ENCODE results near the gene HIVEP3. TPM values are rescaled to one million over a fixed set of nuclear protein-coding genes. Genes with fewer than 3 reads are reported as not detected.

Gene HIVEP3
- total and polyA plus RNA-seq, 5 donors: 6.3 to 7.9 (median 7.2) TPM

DNA sequence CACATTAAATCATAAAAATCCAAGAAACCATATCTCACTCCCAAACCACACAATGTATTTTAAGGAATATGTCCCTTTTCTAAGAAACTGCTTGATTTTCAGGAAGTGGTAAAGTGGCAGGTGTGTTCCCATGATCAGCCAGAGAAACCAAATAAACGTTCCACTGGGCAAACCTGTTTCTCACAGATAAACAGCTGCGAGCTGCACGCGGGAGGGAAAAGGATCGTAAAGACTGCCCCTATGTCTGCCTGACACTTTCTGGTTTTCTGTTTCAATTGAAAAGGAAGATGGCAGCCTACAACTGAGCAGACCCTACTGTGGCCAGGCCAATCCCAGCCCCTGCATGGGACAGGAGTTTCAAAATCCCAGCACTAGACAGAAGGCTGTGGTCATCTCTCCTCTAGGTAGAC lies 36.6 kb downstream of the HIVEP3 start:
- H3K27ac ChIP-seq (ENCODE audit: low read length): peak overlapping the region; percentile 82

DNA sequence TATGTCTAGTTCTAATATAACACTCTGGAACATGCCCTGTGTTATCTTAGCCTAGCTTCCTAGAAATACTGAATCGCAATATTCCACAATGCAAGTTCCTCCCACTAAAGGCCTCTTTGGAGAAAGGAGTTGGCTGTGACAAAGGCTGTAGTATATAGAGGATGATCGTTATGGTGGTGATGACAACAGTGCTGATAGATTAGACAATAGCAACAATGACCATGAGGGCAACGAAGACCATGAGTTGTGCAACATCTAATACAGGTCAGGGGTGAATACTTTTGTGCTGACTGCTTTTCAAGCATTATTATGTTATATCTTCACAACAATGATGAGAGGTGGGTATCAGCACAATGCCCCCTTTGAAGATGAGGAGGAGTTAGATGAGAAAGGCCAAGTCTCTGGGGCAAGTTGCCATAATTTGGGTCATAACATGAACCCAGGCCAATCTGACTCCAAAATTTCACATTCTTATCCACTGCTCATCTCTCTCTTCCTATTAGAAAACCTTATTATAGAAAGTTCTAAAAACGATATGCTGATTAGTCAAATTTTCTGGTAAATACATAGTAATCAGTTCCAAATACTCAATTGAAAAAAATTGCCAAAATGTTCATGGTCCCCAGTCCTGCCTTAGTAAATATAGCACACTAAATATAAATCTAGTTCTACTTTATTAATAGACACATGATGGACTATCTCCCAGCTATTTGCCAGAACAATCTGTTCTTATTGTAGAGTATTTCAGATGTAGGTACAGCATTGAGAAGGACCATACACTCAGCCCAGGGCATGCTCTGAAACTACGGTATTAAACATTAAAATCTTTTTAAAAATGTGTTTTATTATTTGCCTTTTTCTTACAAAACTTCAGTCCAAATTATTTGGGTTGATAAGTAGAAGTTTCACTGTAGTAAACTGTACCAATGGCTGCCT lies 37.5 kb downstream of the HIVEP3 start:
- Histone ChIP-seq H3K4me3 (ENCODE audit: low read length) (no peak overlapping the region), H3K27me3 (ENCODE audit: control insufficient read depth, insufficient read depth) (no peaks in the 10 kb centered on the region), H3K4me1 (ENCODE audit: control insufficient read depth, insufficient read depth, low read length) (peaks cover 15% of the 10 kb centered on the region), H3K9me3 (ENCODE audit: control insufficient read depth, low read length) (no peaks in the 10 kb centered on the region), H3K27ac (ENCODE audit: low read length) (peak overlapping the region; percentile 79)
- 41% methylated on average over 5 of the region's 5 CpGs for WGBS
- intact Hi-C loops (cut with DNase I): no loop called here
- ATAC-seq: peak; percentile 33 to 42
- DNase-seq: no peak

More for the DNA sequence above, 36.6 kb downstream of the HIVEP3 start:
- H3K27me3 ChIP-seq (ENCODE audit: control insufficient read depth, insufficient read depth): no peaks in the 10 kb centered on the region
- no peaks in the 10 kb centered on the region for H3K9me3 ChIP-seq (ENCODE audit: control insufficient read depth, low read length)
- 63% methylated on average over 5 of the region's 5 CpGs for WGBS
- no peak for ATAC-seq
- H3K4me3 ChIP-seq (ENCODE audit: low read length): no peak overlapping the region
- H3K4me1 ChIP-seq (ENCODE audit: control insufficient read depth, insufficient read depth, low read length): peaks cover 15% of the 10 kb centered on the region
- intact Hi-C loops (cut with DNase I): no loop called here
- no peak for DNase-seq

DNA sequence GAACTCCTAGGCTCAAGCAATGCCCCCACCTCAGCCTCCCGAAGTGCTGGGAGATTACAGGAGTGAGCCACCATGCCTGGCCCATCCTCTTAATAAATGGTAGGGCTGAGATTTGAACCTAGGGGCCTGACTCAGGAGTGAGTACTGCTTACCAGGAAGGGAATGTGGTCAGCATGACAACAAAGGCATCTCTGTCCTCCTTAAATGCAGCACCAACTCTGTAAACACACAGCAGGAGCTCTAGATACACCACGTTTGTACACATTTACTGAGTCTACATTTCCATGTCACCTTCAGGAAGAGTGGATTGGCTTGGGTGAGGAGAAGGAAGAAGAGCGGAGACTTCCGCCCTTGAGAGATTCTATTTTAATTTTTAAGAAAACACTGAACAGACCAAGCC lies 38.5 kb downstream of the HIVEP3 start:
- intact Hi-C loops (cut with DNase I): no loop called here
- Histone ChIP-seq H3K4me3 (ENCODE audit: low read length) (no peak overlapping the region), H3K27me3 (ENCODE audit: control insufficient read depth, insufficient read depth) (no peaks in the 10 kb centered on the region), H3K27ac (ENCODE audit: low read length) (peak overlapping the region; percentile 72), H3K4me1 (ENCODE audit: control insufficient read depth, insufficient read depth, low read length) (peaks cover 16% of the 10 kb centered on the region), H3K9me3 (ENCODE audit: control insufficient read depth, low read length) (no peaks in the 10 kb centered on the region)
- ATAC-seq: no peak
- no peak for DNase-seq
- 77% methylated on average over 4 of the region's 4 CpGs for WGBS

DNA sequence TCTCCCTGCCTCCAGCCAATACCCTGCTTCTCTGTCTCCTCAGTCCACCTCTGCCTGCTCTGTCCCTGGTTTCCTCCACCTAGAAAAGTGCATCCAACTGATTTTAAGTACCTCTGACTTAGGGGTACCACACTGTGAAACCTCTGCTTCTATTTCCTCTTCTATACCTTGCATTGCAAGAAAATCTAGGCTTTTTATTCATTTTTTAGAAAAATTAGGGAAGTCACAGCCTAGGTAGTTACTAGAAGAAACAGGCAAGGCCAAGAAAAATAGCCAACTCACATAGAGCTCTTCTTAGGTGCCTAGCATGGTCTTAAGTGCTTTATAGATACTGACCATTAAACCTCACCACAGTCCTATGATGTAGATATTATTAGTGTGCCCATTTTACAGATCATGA lies 39.1 kb downstream of the HIVEP3 start:
- H3K27ac ChIP-seq (ENCODE audit: low read length): no peak overlapping the region
- H3K27me3 ChIP-seq (ENCODE audit: control insufficient read depth, insufficient read depth): no peaks in the 10 kb centered on the region
- no peak overlapping the region for H3K4me3 ChIP-seq (ENCODE audit: low read length)
- H3K4me1 ChIP-seq (ENCODE audit: control insufficient read depth, insufficient read depth, low read length): peaks cover 23% of the 10 kb centered on the region
- no peaks in the 10 kb centered on the region for H3K9me3 ChIP-seq (ENCODE audit: control insufficient read depth, low read length)
- DNase-seq (no peak), ATAC-seq (no peak)
- intact Hi-C loops (cut with DNase I): no loop called here

DNA sequence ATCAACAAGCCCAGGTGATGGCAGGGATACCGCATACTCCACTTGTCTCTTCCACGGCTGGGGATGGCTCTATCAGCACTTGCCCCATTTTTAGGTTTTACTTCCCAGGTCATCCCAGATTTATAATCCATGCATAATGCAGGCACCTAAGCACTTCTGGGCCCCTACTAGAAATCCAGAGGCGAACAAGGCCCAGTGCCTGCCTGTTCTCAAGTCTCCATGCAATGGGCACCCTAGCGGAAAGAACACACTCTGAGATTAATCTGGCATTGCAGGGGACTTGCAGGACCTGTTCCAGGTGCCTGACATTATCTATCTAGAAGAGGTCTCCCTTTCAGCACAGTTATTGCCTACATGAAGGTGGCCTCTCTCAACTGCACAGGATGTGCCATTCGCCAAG lies 39.8 kb downstream of the HIVEP3 start:
- no peak for ATAC-seq
- 86% methylated on average over 5 of the region's 5 CpGs for whole genome bisulfite sequencing
- DNase-seq: no peak
- no peak overlapping the region for H3K27ac ChIP-seq (ENCODE audit: low read length)
- H3K9me3 ChIP-seq (ENCODE audit: control insufficient read depth, low read length): no peaks in the 10 kb centered on the region
- peaks cover 23% of the 10 kb centered on the region for H3K4me1 ChIP-seq (ENCODE audit: control insufficient read depth, insufficient read depth, low read length)
- intact Hi-C loops (cut with DNase I): no loop called here
- H3K4me3 ChIP-seq (ENCODE audit: low read length): no peak overlapping the region
- no peaks in the 10 kb centered on the region for H3K27me3 ChIP-seq (ENCODE audit: control insufficient read depth, insufficient read depth)

DNA sequence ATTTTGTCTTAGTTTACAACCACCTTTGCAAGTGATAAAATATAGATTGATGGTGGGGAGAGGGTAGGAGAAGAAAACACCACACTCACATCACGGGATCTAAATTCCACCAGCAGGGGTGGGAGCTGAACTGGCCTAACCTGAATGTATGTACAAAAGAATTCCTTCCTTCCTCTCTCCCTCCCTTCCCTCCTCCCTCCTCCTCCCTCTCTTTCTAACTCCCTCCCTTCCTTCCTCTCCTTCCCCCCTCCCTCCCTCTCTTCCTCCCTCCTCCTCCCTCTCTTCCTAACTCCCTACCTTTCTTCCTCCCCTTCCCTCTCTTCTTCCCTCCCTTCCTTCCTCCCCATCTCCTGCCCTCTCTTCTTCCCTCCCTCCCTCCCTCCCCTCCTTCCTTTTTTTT lies 40.2 kb downstream of the HIVEP3 start:
- Histone ChIP-seq H3K9me3 (ENCODE audit: control insufficient read depth, low read length) (no peaks in the 10 kb centered on the region), H3K4me1 (ENCODE audit: control insufficient read depth, insufficient read depth, low read length) (peaks cover 23% of the 10 kb centered on the region), H3K27me3 (ENCODE audit: control insufficient read depth, insufficient read depth) (no peaks in the 10 kb centered on the region), H3K4me3 (ENCODE audit: low read length) (no peak overlapping the region), H3K27ac (ENCODE audit: low read length) (no peak overlapping the region)
- intact Hi-C loops (cut with DNase I): no loop called here
- WGBS: 95% methylated on average over 1 of the region's 1 CpG
- ATAC-seq (no peak), DNase-seq (no peak)

DNA sequence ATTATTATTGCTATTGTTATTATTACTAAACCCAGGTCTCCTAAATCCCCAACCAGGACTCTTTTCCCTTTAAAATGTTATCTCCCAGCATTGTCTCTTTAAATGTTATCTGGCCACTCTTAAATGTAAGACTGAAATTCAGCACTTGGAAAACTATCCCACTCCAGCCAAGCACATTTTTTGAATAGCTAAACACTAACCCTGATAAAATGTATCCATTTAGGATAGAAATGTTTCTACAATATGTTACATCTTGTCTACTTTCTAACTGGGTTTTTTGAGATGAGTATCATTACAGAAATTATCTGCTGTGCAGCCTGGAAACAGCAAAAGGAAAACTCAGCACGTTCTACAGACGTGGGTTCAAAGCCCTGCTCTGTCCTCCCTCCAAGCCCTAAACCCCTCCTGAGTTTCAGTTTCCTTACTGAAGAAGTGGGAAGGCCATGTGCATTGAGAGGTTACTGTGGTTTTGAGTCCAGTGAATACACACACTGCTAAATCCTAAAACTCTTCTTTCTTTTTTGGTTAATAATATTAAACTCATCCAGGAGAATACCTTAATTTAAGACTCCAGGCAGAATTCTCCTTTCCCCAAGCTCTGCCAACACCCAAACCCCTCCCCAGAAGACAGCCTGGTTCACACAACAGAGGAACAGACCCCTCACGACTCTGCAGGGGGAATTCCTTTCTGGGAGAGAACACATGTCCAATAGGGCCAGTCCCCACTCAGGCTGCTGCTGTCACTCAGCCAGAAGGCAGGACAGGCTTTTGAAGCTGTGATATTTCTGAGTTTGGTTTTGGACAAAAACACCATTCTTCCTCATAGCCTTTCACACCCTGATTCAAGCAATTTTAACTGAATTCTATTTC lies 41.9 kb downstream of the HIVEP3 start:
- H3K9me3 ChIP-seq (ENCODE audit: control insufficient read depth, low read length): no peaks in the 10 kb centered on the region
- H3K27me3 ChIP-seq (ENCODE audit: control insufficient read depth, insufficient read depth): no peaks in the 10 kb centered on the region
- 16% methylated on average over 3 of the region's 3 CpGs for WGBS
- H3K4me1 ChIP-seq (ENCODE audit: control insufficient read depth, insufficient read depth, low read length): peaks cover 17% of the 10 kb centered on the region
- DNase-seq: peak in 1 of 3 donors; percentile 69
- H3K4me3 ChIP-seq (ENCODE audit: low read length): no peak overlapping the region
- intact Hi-C loops (cut with DNase I): no loop called here
- H3K27ac ChIP-seq (ENCODE audit: low read length): peak overlapping the region; percentile 57
- ATAC-seq: no peak

DNA sequence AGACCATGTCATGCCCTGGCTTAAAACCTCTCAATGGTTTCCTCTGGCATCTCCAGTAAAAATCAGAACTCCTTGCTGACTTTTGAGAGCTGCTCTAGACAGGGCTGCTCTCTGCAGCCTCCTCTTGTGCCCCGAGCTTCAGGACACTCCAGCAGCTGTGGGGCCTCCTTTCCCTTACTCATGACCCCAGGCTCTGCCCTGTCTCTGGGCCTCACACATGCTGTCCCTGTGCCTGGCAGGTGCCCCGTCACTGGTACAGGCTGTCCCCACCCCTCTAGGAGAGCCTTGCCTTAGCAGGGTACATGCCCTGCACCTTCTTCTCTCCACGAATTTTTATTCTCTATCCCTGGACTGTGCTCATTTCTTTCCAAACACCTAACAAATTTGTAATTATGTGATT lies 43.2 kb downstream of the HIVEP3 start:
- ATAC-seq (peak; percentile 46 to 74), DNase-seq (peak in 1 of 3 donors; percentile 60)
- H3K4me1 ChIP-seq (ENCODE audit: control insufficient read depth, insufficient read depth, low read length): peaks cover 11% of the 10 kb centered on the region
- no peaks in the 10 kb centered on the region for H3K27me3 ChIP-seq (ENCODE audit: control insufficient read depth, insufficient read depth)
- H3K4me3 ChIP-seq (ENCODE audit: low read length): no peak overlapping the region
- WGBS: 64% methylated on average over 3 of the region's 3 CpGs
- no peaks in the 10 kb centered on the region for H3K9me3 ChIP-seq (ENCODE audit: control insufficient read depth, low read length)
- intact Hi-C loops (cut with DNase I): no loop called here
- peak overlapping the region; percentile 68 for H3K27ac ChIP-seq (ENCODE audit: low read length)

DNA sequence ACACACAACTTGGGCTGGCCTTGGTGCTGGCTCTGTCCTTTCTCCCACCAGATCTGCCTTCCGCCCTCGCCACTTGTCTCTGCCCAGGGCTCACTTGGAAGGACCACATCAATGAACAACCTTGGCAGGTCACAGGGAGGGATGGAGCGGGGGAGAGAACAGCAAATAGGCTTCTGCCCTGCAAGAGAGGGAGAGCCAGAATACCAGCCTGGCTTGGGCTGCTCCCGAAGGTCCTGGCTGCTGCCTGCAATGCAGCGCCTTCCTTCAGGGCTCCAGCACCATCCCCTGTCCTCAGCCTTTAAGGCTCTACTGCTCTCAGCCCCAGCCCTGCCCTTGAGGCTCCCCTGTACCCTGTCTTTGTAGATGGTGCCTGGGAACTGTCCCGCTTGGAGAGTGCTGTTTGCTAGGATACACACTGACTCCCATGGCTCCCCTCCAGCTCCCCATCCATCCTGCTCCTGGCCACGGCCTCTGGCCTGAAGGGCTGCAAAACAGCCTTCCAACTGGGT lies 43.8 kb downstream of the HIVEP3 start:
- intact Hi-C loops (cut with DNase I): no loop called here
- peaks cover 9% of the 10 kb centered on the region for H3K4me1 ChIP-seq (ENCODE audit: control insufficient read depth, insufficient read depth, low read length)
- 53% methylated on average over 7 of the region's 7 CpGs for WGBS
- H3K4me3 ChIP-seq (ENCODE audit: low read length): no peak overlapping the region
- H3K27ac ChIP-seq (ENCODE audit: low read length): peak overlapping the region; percentile 68
- no peaks in the 10 kb centered on the region for H3K27me3 ChIP-seq (ENCODE audit: control insufficient read depth, insufficient read depth)
- H3K9me3 ChIP-seq (ENCODE audit: control insufficient read depth, low read length): no peaks in the 10 kb centered on the region
- DNase-seq (peak in 2 of 3 donors; percentile 70 to 76), ATAC-seq (peak; percentile 65 to 69)

DNA sequence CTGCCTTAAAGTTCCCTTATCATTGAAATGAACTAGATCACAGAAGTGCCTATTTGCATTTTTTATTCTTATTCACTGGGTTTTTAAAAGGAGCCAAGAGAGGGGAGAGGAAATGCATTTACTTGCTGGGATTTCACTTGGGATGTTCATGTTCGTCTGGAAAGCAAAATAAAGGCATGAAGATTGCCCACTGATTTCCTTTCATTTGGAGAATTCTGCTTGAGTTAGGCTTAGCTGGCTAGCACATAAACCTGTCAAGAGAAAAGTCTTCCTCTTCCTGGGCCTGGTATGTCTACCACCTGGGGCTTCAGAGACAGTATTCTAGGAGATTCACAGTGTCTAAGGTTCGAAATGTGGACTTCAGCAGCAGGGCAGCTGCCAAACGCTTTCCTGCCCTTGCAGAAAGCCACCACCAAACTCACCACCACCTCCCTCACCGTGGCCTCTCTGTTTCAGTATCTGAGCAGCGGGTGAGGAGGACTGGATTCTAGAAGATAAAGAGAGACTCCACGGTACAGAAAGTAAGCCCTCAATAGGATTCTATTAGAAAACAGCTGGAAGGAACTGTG lies 44.5 kb downstream of the HIVEP3 start:
- ATAC-seq (no peak), DNase-seq (no peak)
- no peaks in the 10 kb centered on the region for H3K27me3 ChIP-seq (ENCODE audit: control insufficient read depth, insufficient read depth)
- peak overlapping the region; percentile 68 for H3K27ac ChIP-seq (ENCODE audit: low read length)
- peaks cover 10% of the 10 kb centered on the region for H3K4me1 ChIP-seq (ENCODE audit: control insufficient read depth, insufficient read depth, low read length)
- H3K4me3 ChIP-seq (ENCODE audit: low read length): no peak overlapping the region
- H3K9me3 ChIP-seq (ENCODE audit: control insufficient read depth, low read length): no peaks in the 10 kb centered on the region
- intact Hi-C loops (cut with DNase I): no loop called here
- 64% methylated on average over 6 of the region's 6 CpGs for WGBS

Measured in right cardiac atrium (tissue), 5 donors.